Spleen (tissue), 11 donors: ENCODE results near the gene MYLK. TPM values are rescaled to one million over a fixed set of nuclear protein-coding genes. Genes with fewer than 3 reads are reported as not detected.

Experiments
- DNase-seq: peaks from one replicate; pipeline ENCODE4 v3.0.0-alpha.2; 2020
- H3K27ac ChIP-seq, 8 donors: fragments of 200-600 bp; sonication (generic) in 7 of 8; 1 replicate in 4 of 8; 2 replicates in 4 of 8; pipeline versions ENCODE4 v1.5.0 to v1.8.0; 2016 to 2021; ENCODE audit warnings: inconsistent platforms in 4 of 8, mild to moderate bottlenecking in 4 of 8, moderate library complexity in 1 of 8
- H3K27me3 ChIP-seq, 7 donors: fragments of 200-600 bp; sonication (generic) in 6 of 7; replicated peaks in 1 of 7; 1 replicate in 4 of 7; 2 replicates in 3 of 7; pipeline versions ENCODE4 v1.5.0 to v1.8.0; 2016 to 2021; ENCODE audit warnings: inconsistent platforms in 3 of 7, mild to moderate bottlenecking in 1 of 7
- H3K36me3 ChIP-seq, 6 donors: fragments of 200-600 bp; sonication (generic) in 5 of 6; 1 replicate in 4 of 6; 2 replicates in 2 of 6; pipeline versions ENCODE4 v1.5.0 to v1.8.0; 2016 to 2021; ENCODE audit warnings: inconsistent platforms in 2 of 6
- H3K4me1 ChIP-seq, 6 donors: fragments of 200-600 bp; sonication (generic) in 5 of 6; 1 replicate in 3 of 6; 2 replicates in 3 of 6; pipeline versions ENCODE4 v1.5.0 to v1.8.0; 2016 to 2021; ENCODE audit warnings: inconsistent platforms in 3 of 6
- H3K4me3 ChIP-seq, 8 donors: fragments of 200-600 bp; sonication (generic) in 7 of 8; 1 replicate in 4 of 8; 2 replicates in 4 of 8; pipeline versions ENCODE4 v1.5.0 to v1.8.0; 2016 to 2021; ENCODE audit warnings: inconsistent platforms in 4 of 8, mild to moderate bottlenecking in 4 of 8, moderate library complexity in 2 of 8
- H3K9me3 ChIP-seq, 8 donors: fragments of 200-600 bp; sonication (generic) in 7 of 8; 1 replicate in 4 of 8; 2 replicates in 4 of 8; pipeline versions ENCODE4 v1.5.0 to v1.8.0; 2016 to 2021; ENCODE audit warnings: inconsistent platforms in 4 of 8
- POLR2A ChIP-seq, 3 donors: fragments of 450-650 bp; IDR thresholded peaks; one replicate each; pipeline ENCODE4 v1.5.1; 2017; ENCODE audit warnings: antibody characterized with exemption in 3 of 3, mild to moderate bottlenecking in 1 of 3
- POLR2AphosphoS5 ChIP-seq, 3 donors: sonication (generic); formaldehyde crosslinking; IDR thresholded peaks; one replicate each; pipeline ENCODE4 v1.5.1; 2017; ENCODE audit warnings: antibody characterized with exemption in 3 of 3
- WGBS, 5 donors: extraction: QIAGEN DNeasy Blood & Tissue Kit in 3 of 5; methylation state at CpG; one replicate each; pipeline versions ENCODE4 v1.1.5 to v1.1.7; 2013 to 2018; 5-methylcytosine and 5-hydroxymethylcytosine counted together
- intact Hi-C: fragments of 100-400 bp; cut with DNase I; formaldehyde crosslinking; loops from one replicate; pipeline ENCODE4 v1.15.0; 2023; ENCODE audit warnings: low total_unique reads
- polyA plus RNA-seq, 3 donors: library from polyadenylated mRNA; stranded (reverse); fragments of 200-250 nt; gene quantifications; one replicate each; pipeline ENCODE4 v1.2.1, GENCODE V29; 2013
- total RNA-seq, 7 donors: library from RNA; depleted of rRNA in 3 of 7; stranded (reverse); fragments of >200 nt in 3 of 7; fragmentation: NEBNext Ultra II Directional in 4 of 7; extraction: Animal tissue kit (Norgen Biotek cat#: 25700) in 4 of 7; gene quantifications; one replicate each; pipeline versions ENCODE4 v1.1.0 to v1.2.1, GENCODE V29; 2016 to 2021
- TF ChIP-seq, protein P1 (sequence below), 11 experiments: fragments of 200-600 bp in 7 of 11; fragments of 450-650 bp in 4 of 11; sonication (generic) in 4 of 11; IDR thresholded peaks in 8 of 11; conservative IDR thresholded peaks in 3 of 11; 1 replicate in 7 of 11; 2 replicates in 4 of 11; pipeline versions ENCODE4 v1.4.0 to v1.8.0; 2016 to 2021; ENCODE audit warnings: antibody characterized with exemption in 11 of 11, inconsistent platforms in 4 of 11, mild to moderate bottlenecking in 1 of 11
- donor health status: healthy with polysubstance abuse.
- donor health status: DM: no; HTN: no; CAD: no; lungs with moderate emphysema.
- donor health status: DM: no; HTN: no; CAD: no.
- donor health status: Bipolar disorder and iron deficiency.
- donor health status: healthy.
- donor health status: DM: no; HTN: no; CAD: no.
- donor health status: DM: yes; HTN: yes; CAD: no.

The MYLK gene
- total and polyA plus RNA-seq, 10 donors: 11.1 to 343 (median 154) TPM

DNA sequence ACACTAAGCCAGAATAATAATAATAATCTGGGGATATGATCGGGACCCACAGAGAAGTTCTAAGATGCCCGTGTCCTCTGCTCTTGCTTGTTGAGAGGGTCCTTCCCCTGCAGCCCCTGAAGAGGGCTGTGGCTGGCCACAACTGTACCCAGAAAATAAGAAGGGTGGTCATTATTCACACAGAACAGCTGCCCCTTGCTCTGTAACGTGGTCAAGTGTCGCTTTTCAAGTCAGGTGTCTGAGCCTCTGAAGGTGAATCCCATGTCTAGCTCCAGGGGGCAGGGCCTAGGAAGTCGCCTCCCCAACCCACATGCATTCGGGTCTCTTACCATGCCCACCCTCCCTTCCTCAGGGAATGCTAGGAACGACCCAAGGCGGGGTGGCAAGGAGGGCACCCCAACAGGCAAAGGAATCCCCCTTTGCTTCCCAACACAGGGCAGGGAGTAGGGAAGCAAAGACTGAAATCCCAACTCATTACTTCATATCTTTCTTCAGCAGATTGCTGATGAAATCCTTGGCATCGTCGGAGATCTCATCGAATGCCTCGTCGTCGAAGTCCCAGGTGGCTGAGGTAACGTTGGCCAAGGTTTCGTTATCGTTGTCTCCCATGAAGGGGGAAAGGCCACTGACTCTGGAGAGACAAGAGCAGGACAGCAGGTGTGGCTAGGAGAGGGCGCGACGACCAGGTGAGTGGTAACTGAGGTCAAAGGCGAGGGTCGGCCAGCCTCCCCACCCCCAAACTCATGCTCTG is 255.0 kb downstream of the MYLK start:
- Histone ChIP-seq H3K36me3 (peaks cover 0 to 82% (median 2%) of the 10 kb centered on the region in 6 donors), H3K27ac (no peak overlapping the region)
- 92 to 96% (median 93%) methylated on average over 20 to 22 of the region's 22 CpGs for WGBS, 5 donors

DNA sequence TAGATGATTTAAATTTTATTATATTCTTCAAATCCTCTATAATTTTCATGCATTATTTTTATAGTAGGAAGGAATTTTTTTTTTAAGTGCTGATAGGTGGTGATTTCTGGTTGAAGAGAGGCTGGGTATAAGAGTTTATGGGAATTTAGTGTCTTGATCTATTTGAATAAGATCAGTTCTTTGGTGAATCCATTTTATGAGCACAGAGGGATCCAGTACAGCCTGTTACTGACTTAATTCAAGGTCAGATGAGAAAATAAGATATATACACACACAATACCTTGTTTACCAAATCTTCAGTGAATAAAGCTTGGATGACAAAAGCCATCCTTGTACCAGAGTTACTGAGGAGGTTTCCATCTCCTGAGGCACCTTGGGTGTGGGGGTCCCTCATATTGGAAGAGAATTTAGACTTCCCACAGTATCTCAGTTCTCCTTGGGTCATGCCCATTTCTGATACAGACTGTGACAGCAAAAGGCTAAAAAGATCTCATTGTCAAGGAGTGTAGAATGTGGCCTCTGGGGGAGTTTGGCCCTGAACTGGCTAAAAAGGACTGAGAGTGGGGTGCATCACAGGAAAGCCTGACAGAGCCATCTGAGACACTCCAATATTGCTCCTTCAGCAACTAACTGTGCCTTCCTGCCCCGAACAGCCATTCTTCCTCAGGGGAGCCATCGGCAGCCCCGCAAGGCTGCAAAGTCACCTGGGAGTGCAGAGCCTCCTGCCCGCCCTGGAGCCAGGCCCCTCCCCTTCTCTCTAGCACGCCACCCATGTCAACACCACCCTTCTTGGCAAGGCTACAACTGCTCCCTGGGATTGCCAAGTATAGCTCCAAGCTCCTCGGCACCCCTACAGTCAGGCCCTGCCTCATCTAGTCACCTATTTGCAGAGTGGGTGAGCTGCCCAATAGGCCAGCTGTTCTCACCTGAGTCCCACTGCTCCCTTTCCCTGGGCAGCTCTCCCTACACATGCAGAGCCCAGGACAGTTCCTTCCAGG is 256.2 kb downstream of the MYLK start:
- no peak overlapping the region for H3K4me3 ChIP-seq
- no peak overlapping the region for H3K27ac ChIP-seq
- 85 to 89% (median 87%) methylated on average over 3 to 6 of the region's 6 CpGs for WGBS, 5 donors
- TF ChIP-seq POLR2A (IDR thresholded peaks at IDR 0.05) (no peak), POLR2AphosphoS5 (IDR thresholded peaks at IDR 0.05) (peak in 1 of 3 donors; percentile 10)
- peaks cover 0 to 19% (median 2%) of the 10 kb centered on the region in 6 donors for H3K4me1 ChIP-seq
- H3K36me3 ChIP-seq: peaks cover 0 to 80% (median 2%) of the 10 kb centered on the region in 6 donors
- intact Hi-C loops: no loop called here
- H3K9me3 ChIP-seq: no peaks in the 10 kb centered on the region
- no peak for DNase-seq
- no peaks in the 10 kb centered on the region for H3K27me3 ChIP-seq

More for the DNA sequence above, 255.0 kb downstream of the MYLK start:
- Histone ChIP-seq H3K4me3 (no peak overlapping the region), H3K27me3 (no peaks in the 10 kb centered on the region), H3K4me1 (peaks cover 0 to 26% (median 3%) of the 10 kb centered on the region in 6 donors), H3K9me3 (no peaks in the 10 kb centered on the region)
- TF ChIP-seq POLR2AphosphoS5 (IDR thresholded peaks at IDR 0.05) (no peak), POLR2A (IDR thresholded peaks at IDR 0.05) (no peak)
- TF ChIP-seq, protein P1, sequence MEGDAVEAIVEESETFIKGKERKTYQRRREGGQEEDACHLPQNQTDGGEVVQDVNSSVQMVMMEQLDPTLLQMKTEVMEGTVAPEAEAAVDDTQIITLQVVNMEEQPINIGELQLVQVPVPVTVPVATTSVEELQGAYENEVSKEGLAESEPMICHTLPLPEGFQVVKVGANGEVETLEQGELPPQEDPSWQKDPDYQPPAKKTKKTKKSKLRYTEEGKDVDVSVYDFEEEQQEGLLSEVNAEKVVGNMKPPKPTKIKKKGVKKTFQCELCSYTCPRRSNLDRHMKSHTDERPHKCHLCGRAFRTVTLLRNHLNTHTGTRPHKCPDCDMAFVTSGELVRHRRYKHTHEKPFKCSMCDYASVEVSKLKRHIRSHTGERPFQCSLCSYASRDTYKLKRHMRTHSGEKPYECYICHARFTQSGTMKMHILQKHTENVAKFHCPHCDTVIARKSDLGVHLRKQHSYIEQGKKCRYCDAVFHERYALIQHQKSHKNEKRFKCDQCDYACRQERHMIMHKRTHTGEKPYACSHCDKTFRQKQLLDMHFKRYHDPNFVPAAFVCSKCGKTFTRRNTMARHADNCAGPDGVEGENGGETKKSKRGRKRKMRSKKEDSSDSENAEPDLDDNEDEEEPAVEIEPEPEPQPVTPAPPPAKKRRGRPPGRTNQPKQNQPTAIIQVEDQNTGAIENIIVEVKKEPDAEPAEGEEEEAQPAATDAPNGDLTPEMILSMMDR (IDR thresholded peaks at IDR 0.05 in 8 of 11, conservative IDR thresholded peaks at IDR 0.05 in 3 of 11): no peak
- intact Hi-C loops: no loop called here
- DNase-seq: no peak

DNA sequence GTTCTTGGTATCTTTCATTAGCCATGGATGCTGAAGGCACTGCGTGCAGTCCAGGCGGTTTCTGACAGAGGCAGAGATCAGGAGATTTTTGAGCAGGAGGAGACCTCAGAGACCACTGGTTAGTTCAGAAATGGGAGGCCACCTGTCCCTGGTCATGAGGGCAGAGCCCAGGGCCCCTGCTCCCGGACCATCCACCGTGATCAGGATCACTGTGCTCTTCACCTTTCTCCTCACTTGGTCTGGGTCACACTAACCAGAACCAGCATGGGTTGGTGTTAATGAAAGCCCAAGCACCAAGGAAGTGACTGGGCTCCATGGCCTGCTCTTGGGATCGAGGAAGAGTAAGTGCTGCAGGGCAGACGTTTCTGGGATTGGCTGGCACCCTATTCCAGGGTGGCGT is 257.3 kb downstream of the MYLK start:
- no peak for DNase-seq
- Histone ChIP-seq H3K4me1 (peaks cover 0 to 10% (median 2%) of the 10 kb centered on the region in 6 donors), H3K27ac (no peak overlapping the region), H3K36me3 (peaks cover 0 to 86% (median 2%) of the 10 kb centered on the region in 6 donors), H3K4me3 (no peak overlapping the region), H3K27me3 (no peaks in the 10 kb centered on the region), H3K9me3 (no peaks in the 10 kb centered on the region)
- intact Hi-C loops: no loop called here
- 87 to 94% (median 93%) methylated on average over 7 of the region's 7 CpGs for WGBS, 5 donors
- TF ChIP-seq POLR2AphosphoS5 (IDR thresholded peaks at IDR 0.05) (no peak), POLR2A (IDR thresholded peaks at IDR 0.05) (no peak)
- TF ChIP-seq, protein P1 (IDR thresholded peaks at IDR 0.05 in 8 of 11, conservative IDR thresholded peaks at IDR 0.05 in 3 of 11): no peak

DNA sequence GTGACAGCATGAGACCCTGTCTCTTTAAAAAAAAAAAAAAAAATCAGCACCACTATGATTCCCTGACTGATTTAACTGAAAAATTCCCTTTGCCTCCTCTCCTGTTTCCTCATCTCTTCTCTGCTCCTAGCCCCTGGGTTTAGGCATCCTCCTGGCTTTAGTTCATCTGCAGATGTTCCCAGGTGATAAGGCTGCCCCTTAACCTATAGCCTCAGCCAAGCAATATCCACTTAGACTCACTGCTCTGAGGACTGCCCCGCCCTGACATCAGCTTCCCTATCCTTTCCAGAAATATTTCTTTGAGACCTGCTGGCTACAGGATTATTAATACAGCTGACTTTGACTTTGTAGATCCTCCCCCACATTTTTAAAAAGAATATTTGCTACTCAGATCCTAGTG is 259.8 kb downstream of the MYLK start:
- 72 to 88% (median 84%) methylated on average over 1 of the region's 1 CpG for WGBS, 5 donors
- TF ChIP-seq POLR2A (IDR thresholded peaks at IDR 0.05): no peak
- no peak for TF ChIP-seq POLR2AphosphoS5 (IDR thresholded peaks at IDR 0.05)
- TF ChIP-seq, protein P1 (IDR thresholded peaks at IDR 0.05 in 8 of 11, conservative IDR thresholded peaks at IDR 0.05 in 3 of 11): no peak
- H3K9me3 ChIP-seq: no peaks in the 10 kb centered on the region
- H3K4me1 ChIP-seq: peaks cover 2 to 29% (median 14%) of the 10 kb centered on the region in 6 donors
- no peaks in the 10 kb centered on the region for H3K27me3 ChIP-seq
- DNase-seq: no peak
- H3K36me3 ChIP-seq: peaks cover 0 to 71% (median 0%) of the 10 kb centered on the region in 6 donors
- intact Hi-C loops: no loop called here
- H3K27ac ChIP-seq: no peak overlapping the region
- no peak overlapping the region for H3K4me3 ChIP-seq
